SK-N-SH treated with all-trans-retinoic acid at 6 μM for 48 hours (cell line): ENCODE results near the gene CBFA2T3.
"Not testable (repeated sequence)": the region's sequence is repeated elsewhere in the genome, so short reads cannot be mapped to it uniquely, and the experiment has no call there.

Experiments used
- ATAC-seq: fragments of 200-7000 bp; cut with Tn5 transposase; 3 replicates; pipeline ENCODE4 v1.9.1; 2020; ENCODE audit warnings: mild to moderate bottlenecking, moderate library complexity
- ARNTL ChIP-seq: fragments of 450-650 bp; formaldehyde crosslinking; IDR thresholded peaks from 2 replicates; pipeline ENCODE4 v1.5.0; 2020; ENCODE audit warnings: low read depth, mild to moderate bottlenecking, moderate library complexity, borderline replicate concordance
- BACH2 ChIP-seq: fragments of 250-450 bp; sonication (Bioruptor Pico); IDR thresholded peaks from 2 replicates; pipeline ENCODE4 v1.9.0; 2021; ENCODE audit warnings: mild to moderate bottlenecking, borderline replicate concordance
- CSDC2 ChIP-seq: fragments of 250-450 bp; sonication (Bioruptor Pico); IDR thresholded peaks from 2 replicates; pipeline ENCODE4 v1.5.0; 2020; ENCODE audit warnings: mild to moderate bottlenecking, moderate library complexity
- ESRRG ChIP-seq: fragments of 250-450 bp; sonication (Bioruptor Pico); IDR thresholded peaks from 2 replicates; pipeline ENCODE4 v1.6.1; 2021; ENCODE audit warnings: mild to moderate bottlenecking
- GLIS3 ChIP-seq: fragments of 250-450 bp; sonication (Bioruptor Pico); IDR thresholded peaks from 2 replicates; pipeline ENCODE4 v1.5.0; 2020; ENCODE audit warnings: mild to moderate bottlenecking, moderate library complexity
- OSR1 ChIP-seq: fragments of 250-450 bp; sonication (Bioruptor Pico); IDR thresholded peaks from 2 replicates; pipeline ENCODE4 v1.8.0; 2022; ENCODE audit warnings: moderate library complexity, mild to moderate bottlenecking, inconsistent platforms
- POU6F1 ChIP-seq: fragments of 250-450 bp; sonication (Bioruptor Pico); IDR thresholded peaks from 2 replicates; pipeline ENCODE4 v1.8.0; 2021; ENCODE audit warnings: low read depth, mild to moderate bottlenecking, moderate library complexity, borderline replicate concordance
- PPARA ChIP-seq: fragments of 250-450 bp; sonication (Bioruptor Pico); IDR thresholded peaks from 2 replicates; pipeline ENCODE4 v1.5.0; 2020; ENCODE audit warnings: mild to moderate bottlenecking, borderline replicate concordance
- RARB ChIP-seq: fragments of 250-450 bp; sonication (Bioruptor Pico); IDR thresholded peaks from 2 replicates; pipeline ENCODE4 v1.8.0; 2021; ENCODE audit warnings: mild to moderate bottlenecking, moderate library complexity
- SNAI2 ChIP-seq: fragments of 250-450 bp; sonication (Bioruptor Pico); IDR thresholded peaks from 2 replicates; pipeline ENCODE4 v1.5.0; 2020; ENCODE audit warnings: mild to moderate bottlenecking, moderate library complexity
- TCF4 ChIP-seq: fragments of 250-450 bp; sonication (Bioruptor Pico); IDR thresholded peaks from 2 replicates; pipeline ENCODE4 v1.8.0; 2021; ENCODE audit warnings: mild to moderate bottlenecking, moderate library complexity, borderline replicate concordance
- TOX ChIP-seq: fragments of 250-450 bp; sonication (Bioruptor Pico); IDR thresholded peaks from 2 replicates; pipeline ENCODE4 v1.8.0; 2021; ENCODE audit warnings: mild to moderate bottlenecking, moderate library complexity, borderline replicate concordance
- TSHZ2 ChIP-seq: fragments of 250-450 bp; sonication (Bioruptor Pico); IDR thresholded peaks from 2 replicates; pipeline ENCODE4 v1.5.0; 2020; ENCODE audit warnings: mild to moderate bottlenecking, moderate library complexity
- ZC3H10 ChIP-seq: fragments of 250-450 bp; sonication (Bioruptor Pico); IDR thresholded peaks from 2 replicates; pipeline ENCODE4 v1.5.1; 2021; ENCODE audit warnings: mild to moderate bottlenecking, moderate library complexity
- ZFP3 ChIP-seq: fragments of 250-450 bp; sonication (Bioruptor Pico); IDR thresholded peaks from 2 replicates; pipeline ENCODE4 v1.5.0; 2020; ENCODE audit warnings: mild to moderate bottlenecking, moderate library complexity
- ZFP30 ChIP-seq: fragments of 450-650 bp; formaldehyde crosslinking; IDR thresholded peaks from 2 replicates; pipeline ENCODE4 v1.5.0; 2022; ENCODE audit warnings: mild to moderate bottlenecking, moderate library complexity
- ZNF565 ChIP-seq: fragments of 450-650 bp; formaldehyde crosslinking; conservative IDR thresholded peaks from 2 replicates; pipeline ENCODE4 v1.5.0; 2020; ENCODE audit warnings: low read depth, mild to moderate bottlenecking, moderate library complexity
- ZNF70 ChIP-seq: fragments of 450-650 bp; formaldehyde crosslinking; IDR thresholded peaks from 2 replicates; pipeline ENCODE4 v1.5.0; 2020; ENCODE audit warnings: mild to moderate bottlenecking, moderate library complexity
- ZNF8 ChIP-seq: fragments of 450-650 bp; formaldehyde crosslinking; IDR thresholded peaks from 2 replicates; pipeline ENCODE4 v1.5.0; 2020; ENCODE audit warnings: mild to moderate bottlenecking, moderate library complexity
- TF ChIP-seq, protein P1 (sequence below): fragments of 250-450 bp; sonication (Bioruptor Pico); IDR thresholded peaks from 2 replicates; pipeline ENCODE4 v1.8.0; 2020; ENCODE audit warnings: mild to moderate bottlenecking, moderate library complexity, borderline replicate concordance
- TF ChIP-seq, protein P2 (sequence below): fragments of 250-450 bp; sonication (Bioruptor Pico); IDR thresholded peaks from 2 replicates; pipeline ENCODE4 v1.5.1; 2021; ENCODE audit warnings: mild to moderate bottlenecking, moderate library complexity
- TF ChIP-seq, protein P3 (sequence below): fragments of 250-450 bp; sonication (Bioruptor Pico); IDR thresholded peaks from 2 replicates; pipeline ENCODE4 v1.5.1; 2020; ENCODE audit warnings: low read depth, mild to moderate bottlenecking, moderate library complexity

The CBFA2T3 gene

GRCh38 chr16:89010210-89010925, 33.4 kb upstream of the CBFA2T3 start:
- no peak for TF ChIP-seq ZNF8 (CRISPR knock-in tag)
- no peak for TF ChIP-seq CSDC2 (CRISPR knock-in tag)
- TF ChIP-seq TSHZ2 (CRISPR knock-in tag): no peak
- no peak for TF ChIP-seq POU6F1 (CRISPR knock-in tag)
- no peak for TF ChIP-seq TCF4 (CRISPR knock-in tag)
- no peak for TF ChIP-seq RARB (CRISPR knock-in tag)
- TF ChIP-seq ZNF70 (CRISPR knock-in tag): no peak
- no peak for TF ChIP-seq PPARA (CRISPR knock-in tag)
- TF ChIP-seq, protein P1, sequence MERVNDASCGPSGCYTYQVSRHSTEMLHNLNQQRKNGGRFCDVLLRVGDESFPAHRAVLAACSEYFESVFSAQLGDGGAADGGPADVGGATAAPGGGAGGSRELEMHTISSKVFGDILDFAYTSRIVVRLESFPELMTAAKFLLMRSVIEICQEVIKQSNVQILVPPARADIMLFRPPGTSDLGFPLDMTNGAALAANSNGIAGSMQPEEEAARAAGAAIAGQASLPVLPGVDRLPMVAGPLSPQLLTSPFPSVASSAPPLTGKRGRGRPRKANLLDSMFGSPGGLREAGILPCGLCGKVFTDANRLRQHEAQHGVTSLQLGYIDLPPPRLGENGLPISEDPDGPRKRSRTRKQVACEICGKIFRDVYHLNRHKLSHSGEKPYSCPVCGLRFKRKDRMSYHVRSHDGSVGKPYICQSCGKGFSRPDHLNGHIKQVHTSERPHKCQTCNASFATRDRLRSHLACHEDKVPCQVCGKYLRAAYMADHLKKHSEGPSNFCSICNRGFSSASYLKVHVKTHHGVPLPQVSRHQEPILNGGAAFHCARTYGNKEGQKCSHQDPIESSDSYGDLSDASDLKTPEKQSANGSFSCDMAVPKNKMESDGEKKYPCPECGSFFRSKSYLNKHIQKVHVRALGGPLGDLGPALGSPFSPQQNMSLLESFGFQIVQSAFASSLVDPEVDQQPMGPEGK (CRISPR knock-in tag): no peak
- no peak for TF ChIP-seq BACH2 (CRISPR knock-in tag)
- no peak for TF ChIP-seq SNAI2 (CRISPR knock-in tag)
- TF ChIP-seq ARNTL (CRISPR knock-in tag): no peak
- no peak for TF ChIP-seq ZC3H10
- TF ChIP-seq, protein P2, sequence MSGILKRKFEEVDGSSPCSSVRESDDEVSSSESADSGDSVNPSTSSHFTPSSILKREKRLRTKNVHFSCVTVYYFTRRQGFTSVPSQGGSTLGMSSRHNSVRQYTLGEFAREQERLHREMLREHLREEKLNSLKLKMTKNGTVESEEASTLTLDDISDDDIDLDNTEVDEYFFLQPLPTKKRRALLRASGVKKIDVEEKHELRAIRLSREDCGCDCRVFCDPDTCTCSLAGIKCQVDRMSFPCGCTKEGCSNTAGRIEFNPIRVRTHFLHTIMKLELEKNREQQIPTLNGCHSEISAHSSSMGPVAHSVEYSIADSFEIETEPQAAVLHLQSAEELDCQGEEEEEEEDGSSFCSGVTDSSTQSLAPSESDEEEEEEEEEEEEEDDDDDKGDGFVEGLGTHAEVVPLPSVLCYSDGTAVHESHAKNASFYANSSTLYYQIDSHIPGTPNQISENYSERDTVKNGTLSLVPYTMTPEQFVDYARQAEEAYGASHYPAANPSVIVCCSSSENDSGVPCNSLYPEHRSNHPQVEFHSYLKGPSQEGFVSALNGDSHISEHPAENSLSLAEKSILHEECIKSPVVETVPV: no peak
- no peak for TF ChIP-seq ZFP30
- TF ChIP-seq OSR1: no peak
- TF ChIP-seq ZNF565: no peak
- TF ChIP-seq GLIS3 (CRISPR knock-in tag): no peak
- TF ChIP-seq, all 23 proteins: peak for 0
- no peak for ATAC-seq

DNA sequence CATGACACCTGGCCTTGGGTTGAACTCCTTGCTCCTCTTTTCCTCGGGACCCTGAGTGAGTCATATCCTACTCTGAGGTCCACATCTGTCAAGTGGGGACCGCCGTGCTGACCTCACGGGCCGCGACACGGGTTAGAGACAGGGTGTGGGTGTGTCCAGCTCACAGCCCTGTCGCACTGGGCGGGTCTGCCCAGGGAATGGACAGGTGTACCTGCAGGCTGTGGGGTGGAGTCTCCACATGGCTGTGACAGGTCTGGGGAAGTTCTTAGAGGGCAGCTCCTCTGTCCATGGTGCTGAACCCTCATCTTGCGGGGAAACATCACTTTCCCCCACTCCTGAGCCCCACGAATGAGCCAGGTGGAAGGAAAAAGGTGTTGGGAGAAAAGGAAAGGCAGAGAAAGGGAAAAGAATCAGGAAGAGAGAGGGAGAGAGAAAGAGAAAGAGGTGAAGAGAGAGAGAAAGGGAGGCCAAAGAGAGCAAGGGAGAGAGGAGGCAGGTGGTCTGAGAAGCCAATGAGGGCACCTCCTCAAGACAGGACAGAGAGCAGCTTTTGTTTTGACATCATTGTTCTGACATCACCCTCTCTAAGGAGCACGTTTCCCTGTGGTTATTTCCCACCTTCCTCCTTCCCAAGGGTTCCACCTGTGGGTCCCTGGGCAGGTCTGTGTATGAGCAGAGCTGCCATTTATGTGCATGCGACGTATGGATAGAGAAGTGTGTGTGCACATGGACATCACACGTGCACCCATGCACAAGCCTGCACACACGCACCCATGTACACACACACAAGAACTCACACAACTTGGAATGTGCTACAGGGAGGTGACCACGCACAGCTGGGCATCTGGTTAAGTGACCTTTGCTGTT, 32.6 kb upstream of the CBFA2T3 start:
- no peak for ATAC-seq
- TF ChIP-seq, protein P3, sequence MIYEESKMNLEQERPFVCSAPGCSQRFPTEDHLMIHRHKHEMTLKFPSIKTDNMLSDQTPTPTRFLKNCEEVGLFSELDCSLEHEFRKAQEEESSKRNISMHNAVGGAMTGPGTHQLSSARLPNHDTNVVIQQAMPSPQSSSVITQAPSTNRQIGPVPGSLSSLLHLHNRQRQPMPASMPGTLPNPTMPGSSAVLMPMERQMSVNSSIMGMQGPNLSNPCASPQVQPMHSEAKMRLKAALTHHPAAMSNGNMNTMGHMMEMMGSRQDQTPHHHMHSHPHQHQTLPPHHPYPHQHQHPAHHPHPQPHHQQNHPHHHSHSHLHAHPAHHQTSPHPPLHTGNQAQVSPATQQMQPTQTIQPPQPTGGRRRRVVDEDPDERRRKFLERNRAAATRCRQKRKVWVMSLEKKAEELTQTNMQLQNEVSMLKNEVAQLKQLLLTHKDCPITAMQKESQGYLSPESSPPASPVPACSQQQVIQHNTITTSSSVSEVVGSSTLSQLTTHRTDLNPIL (CRISPR knock-in tag): no peak
- TF ChIP-seq ZFP30: no peak
- no peak for TF ChIP-seq ZNF8 (CRISPR knock-in tag)
- TF ChIP-seq ESRRG (CRISPR knock-in tag): no peak
- TF ChIP-seq TOX (CRISPR knock-in tag): no peak
- no peak for TF ChIP-seq RARB (CRISPR knock-in tag)
- no peak for TF ChIP-seq OSR1
- no peak for TF ChIP-seq ZFP3 (CRISPR knock-in tag)
- TF ChIP-seq TSHZ2 (CRISPR knock-in tag): no peak
- no peak for TF ChIP-seq BACH2 (CRISPR knock-in tag)
- no peak for TF ChIP-seq GLIS3 (CRISPR knock-in tag)
- no peak for TF ChIP-seq ZNF565
- TF ChIP-seq CSDC2 (CRISPR knock-in tag): no peak
- TF ChIP-seq, protein P2: no peak
- no peak for TF ChIP-seq ARNTL (CRISPR knock-in tag)
- TF ChIP-seq, all 23 proteins: peak for 0

- not testable (repeated sequence) for ATAC-seq
Observed at GRCh38 chr16:89008796-89009195, 31.8 kb upstream of the CBFA2T3 start.
